Stimulated activated CD8-positive, alpha-beta memory T cell treated with anti-CD3 and anti-CD28 coated beads, Interleukin-2, amount 100 ng/mL, for 48 hours (primary cell): ENCODE data around the gene PNPO.

Experiments
- DNase-seq, 2 donors: peaks; one replicate each; pipeline ENCODE4 v3.0.0-alpha.2; 2020; ENCODE audit warnings: low read depth in 2 of 2

PNPO gene

GRCh38 chr17:47949946-47950345 lies 8.6 kb downstream of the PNPO start:
- no peak for DNase-seq

- no peak for DNase-seq
Observed at GRCh38 chr17:47950448-47950847, 9.1 kb downstream of the PNPO start.

GRCh38 chr17:47952171-47953021 lies 11.0 kb downstream of the PNPO start:
- no peak for DNase-seq

GRCh38 chr17:47953909-47954308 lies 12.5 kb downstream of the PNPO start:
- DNase-seq: no peak

GRCh38 chr17:47955497-47956461 lies 14.4 kb downstream of the PNPO start:
- DNase-seq: no peak

GRCh38 chr17:47956791-47957590 lies 15.6 kb downstream of the PNPO start:
- DNase-seq: no peak

- DNase-seq: no peak
Observed at GRCh38 chr17:47957591-47958490, 16.5 kb downstream of the PNPO start, which contains the start of gene PRR15L. TSS of gene PRR15L (minus strand) at chr17:47957883. CDS start at chr17:47953234, 4,649 bp downstream.

GRCh38 chr17:47959825-47960655 lies 18.7 kb downstream of the PNPO start:
- DNase-seq: no peak

GRCh38 chr17:47961406-47961805 lies 20.0 kb downstream of the PNPO start:
- no peak for DNase-seq

- DNase-seq: no peak
Observed at GRCh38 chr17:47962901-47963300, 21.5 kb downstream of the PNPO start.

GRCh38 chr17:47964856-47965255 lies 23.5 kb downstream of the PNPO start:
- no peak for DNase-seq

GRCh38 chr17:47966079-47966519 lies 24.7 kb downstream of the PNPO start:
- DNase-seq: no peak

- no peak for DNase-seq
Observed at GRCh38 chr17:47967607-47968252, 26.4 kb downstream of the PNPO start.

- no peak for DNase-seq
Observed at GRCh38 chr17:47968836-47969235, 27.5 kb downstream of the PNPO start.

GRCh38 chr17:47969930-47970724 lies 28.8 kb downstream of the PNPO start:
- no peak for DNase-seq

- DNase-seq: peak; percentile 99 to 100
Observed at GRCh38 chr17:47970725-47971499, 29.5 kb downstream of the PNPO start, which contains the start of gene CDK5RAP3. TSS of gene CDK5RAP3 (plus strand) at chr17:47971113. CDS start at chr17:47971147, 34 bp downstream.

- DNase-seq: no peak
Observed at GRCh38 chr17:47973541-47973940, 32.2 kb downstream of the PNPO start.
